Measurements from ENCODE around the gene SSX7.
"Not testable (repeated sequence)": the region's sequence is repeated elsewhere in the genome, so short reads cannot be mapped to it uniquely, and the experiment has no call there.

DNA sequence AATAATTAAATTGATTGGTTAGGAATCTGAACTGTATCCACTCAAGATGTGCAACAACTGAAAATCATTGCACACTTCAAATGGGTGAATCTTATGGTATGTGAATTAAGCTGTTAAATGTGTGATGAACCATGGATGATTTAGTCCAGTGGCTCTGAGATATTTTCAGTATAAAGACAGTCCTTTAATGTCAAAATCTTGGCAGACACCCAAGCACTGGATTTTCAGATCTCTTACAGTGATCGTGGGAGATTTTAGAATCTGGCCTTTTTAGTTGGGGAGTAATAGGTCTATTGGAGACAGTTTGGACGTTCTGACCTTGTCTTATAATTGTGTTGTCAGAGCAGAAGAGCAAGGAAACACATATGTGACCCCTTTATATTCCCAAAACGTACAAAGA is 4.0 kb downstream of the SSX7 start:
- TF ChIP-seq, protein P1, sequence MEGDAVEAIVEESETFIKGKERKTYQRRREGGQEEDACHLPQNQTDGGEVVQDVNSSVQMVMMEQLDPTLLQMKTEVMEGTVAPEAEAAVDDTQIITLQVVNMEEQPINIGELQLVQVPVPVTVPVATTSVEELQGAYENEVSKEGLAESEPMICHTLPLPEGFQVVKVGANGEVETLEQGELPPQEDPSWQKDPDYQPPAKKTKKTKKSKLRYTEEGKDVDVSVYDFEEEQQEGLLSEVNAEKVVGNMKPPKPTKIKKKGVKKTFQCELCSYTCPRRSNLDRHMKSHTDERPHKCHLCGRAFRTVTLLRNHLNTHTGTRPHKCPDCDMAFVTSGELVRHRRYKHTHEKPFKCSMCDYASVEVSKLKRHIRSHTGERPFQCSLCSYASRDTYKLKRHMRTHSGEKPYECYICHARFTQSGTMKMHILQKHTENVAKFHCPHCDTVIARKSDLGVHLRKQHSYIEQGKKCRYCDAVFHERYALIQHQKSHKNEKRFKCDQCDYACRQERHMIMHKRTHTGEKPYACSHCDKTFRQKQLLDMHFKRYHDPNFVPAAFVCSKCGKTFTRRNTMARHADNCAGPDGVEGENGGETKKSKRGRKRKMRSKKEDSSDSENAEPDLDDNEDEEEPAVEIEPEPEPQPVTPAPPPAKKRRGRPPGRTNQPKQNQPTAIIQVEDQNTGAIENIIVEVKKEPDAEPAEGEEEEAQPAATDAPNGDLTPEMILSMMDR (IDR thresholded peaks at IDR 0.05), result not testable (repeated sequence)
- not testable (repeated sequence) for TF ChIP-seq ZFX (IDR thresholded peaks at IDR 0.05; ENCODE audit: borderline replicate concordance)
